ENCODE data around the gene CACNG4. TPM values are rescaled to one million over a fixed set of nuclear protein-coding genes. Genes with fewer than 3 reads are reported as not detected.
"Not testable (repeated sequence)": the region's sequence is repeated elsewhere in the genome, so short reads cannot be mapped to it uniquely, and the experiment has no call there.

CACNG4 gene
- total RNA-seq, 2 donors from 2014 or later: not detected

DNA sequence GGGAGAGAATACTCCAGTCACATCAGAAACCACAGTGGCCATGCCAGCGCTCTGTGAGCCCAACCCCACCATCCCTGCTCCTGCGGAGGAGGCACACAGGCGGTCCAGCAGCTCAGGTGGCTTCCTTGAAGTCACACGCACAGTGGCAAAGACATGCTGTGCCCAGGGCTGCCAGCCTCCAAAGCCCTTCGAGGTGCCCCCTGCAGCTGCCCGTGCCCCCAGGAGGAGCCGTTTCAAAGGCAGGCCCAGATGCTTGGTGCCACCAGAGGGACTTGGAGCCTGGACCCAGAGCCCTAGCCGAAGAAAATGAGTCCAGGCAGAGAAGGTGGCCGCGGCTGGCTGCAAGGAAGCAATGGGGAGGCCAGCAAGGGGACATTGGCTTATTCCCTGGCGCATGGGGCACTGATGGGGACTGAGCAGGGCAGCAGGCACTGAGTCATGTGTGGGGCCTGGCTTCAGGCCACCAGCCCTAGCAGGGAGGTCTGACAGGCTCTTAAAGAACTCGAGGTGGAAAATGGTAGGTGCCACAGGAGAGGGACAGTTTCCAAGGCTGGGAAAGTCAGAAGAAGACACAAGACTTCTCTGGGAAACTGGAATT, 62.6 kb downstream of the CACNG4 start:
- ATAC-seq (no peak), DNase-seq (ENCODE audit: low spot score) (no peak)
- H3K4me3 Mint-ChIP-seq: no peak overlapping the region
- H3K36me3 Mint-ChIP-seq: no peaks in the 10 kb centered on the region
- H3K27me3 Mint-ChIP-seq: no peaks in the 10 kb centered on the region
- H3K4me1 Mint-ChIP-seq (ENCODE audit: low read depth in 2 of 2): no peaks in the 10 kb centered on the region
- no peak overlapping the region for H3K27ac Mint-ChIP-seq
- no peaks in the 10 kb centered on the region for H3K9me3 Mint-ChIP-seq

DNA sequence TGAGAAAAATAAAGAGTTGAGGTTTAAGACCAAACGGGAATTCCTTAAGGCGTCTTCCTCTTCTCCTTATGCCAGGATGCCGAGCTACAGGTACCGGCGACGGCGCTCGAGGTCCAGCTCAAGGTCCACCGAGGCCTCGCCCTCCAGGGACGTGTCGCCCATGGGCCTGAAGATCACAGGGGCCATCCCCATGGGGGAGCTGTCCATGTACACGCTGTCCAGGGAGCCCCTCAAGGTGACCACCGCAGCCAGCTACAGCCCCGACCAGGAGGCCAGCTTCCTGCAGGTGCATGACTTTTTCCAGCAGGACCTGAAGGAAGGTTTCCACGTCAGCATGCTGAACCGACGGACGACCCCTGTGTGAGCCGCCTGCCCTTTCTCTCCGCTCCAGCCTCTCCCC, 66.1 kb downstream of the CACNG4 start:
- no peak for ATAC-seq
- H3K4me1 Mint-ChIP-seq (ENCODE audit: low read depth in 2 of 2): peaks cover 0 to 3% of the 10 kb centered on the region in 2 donors

DNA sequence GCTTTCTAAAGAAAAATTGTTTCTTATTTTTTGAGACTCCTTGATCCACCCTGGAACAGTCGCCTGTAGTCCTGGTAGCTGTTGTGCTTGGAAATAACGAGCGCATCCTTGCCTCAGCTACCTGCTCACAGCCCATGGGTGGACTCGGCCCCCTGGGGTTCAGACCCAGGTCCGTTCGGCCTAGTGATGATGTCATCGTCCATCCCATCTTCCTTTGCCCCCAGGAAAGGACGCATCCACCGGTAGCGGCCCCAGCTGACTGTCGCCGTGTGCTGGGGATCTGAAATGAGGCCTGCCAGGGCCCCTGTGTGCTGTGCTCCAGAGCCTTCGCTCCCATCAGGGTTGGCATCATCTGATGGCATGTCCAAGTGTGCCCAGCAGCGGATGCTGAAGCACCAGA, 67.9 kb downstream of the CACNG4 start:
- Mint-ChIP-seq H3K27me3 (peaks cover 0 to 9% of the 10 kb centered on the region in 2 donors), H3K36me3 (no peaks in the 10 kb centered on the region), H3K4me1 (ENCODE audit: low read depth in 2 of 2) (peaks cover 0 to 3% of the 10 kb centered on the region in 2 donors), H3K27ac (no peak overlapping the region), H3K4me3 (no peak overlapping the region), H3K9me3 (no peaks in the 10 kb centered on the region)
- DNase-seq (ENCODE audit: low spot score): no peak
- ATAC-seq: no peak

More for the DNA sequence above, 66.1 kb downstream of the CACNG4 start:
- DNase-seq (ENCODE audit: low spot score): no peak
- no peak overlapping the region for H3K27ac Mint-ChIP-seq
- no peaks in the 10 kb centered on the region for H3K27me3 Mint-ChIP-seq
- H3K4me3 Mint-ChIP-seq: no peak overlapping the region
- H3K36me3 Mint-ChIP-seq: no peaks in the 10 kb centered on the region
- no peaks in the 10 kb centered on the region for H3K9me3 Mint-ChIP-seq

DNA sequence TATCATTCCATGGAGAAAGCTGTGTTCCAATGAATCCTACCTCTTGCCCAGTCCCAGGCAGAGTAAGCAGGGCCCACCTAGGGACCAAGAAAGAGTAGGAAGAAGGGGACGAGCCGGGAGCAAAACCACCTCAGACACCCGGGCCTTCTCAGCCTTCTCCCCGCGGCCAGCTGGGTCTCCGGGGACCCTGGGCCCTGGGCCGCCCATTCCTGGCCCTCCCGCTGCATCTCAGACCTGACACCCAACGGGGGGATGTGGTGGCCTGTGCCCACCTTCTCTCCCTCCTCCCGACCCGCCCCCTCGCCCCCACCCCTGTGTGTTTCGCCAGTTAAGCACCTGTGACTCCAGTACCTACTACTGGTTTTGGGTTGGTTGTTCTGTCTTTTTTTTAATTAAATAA, 68.5 kb downstream of the CACNG4 start:
- Mint-ChIP-seq H3K36me3 (no peaks in the 10 kb centered on the region), H3K27me3 (peaks cover 0 to 9% of the 10 kb centered on the region in 2 donors)

DNA sequence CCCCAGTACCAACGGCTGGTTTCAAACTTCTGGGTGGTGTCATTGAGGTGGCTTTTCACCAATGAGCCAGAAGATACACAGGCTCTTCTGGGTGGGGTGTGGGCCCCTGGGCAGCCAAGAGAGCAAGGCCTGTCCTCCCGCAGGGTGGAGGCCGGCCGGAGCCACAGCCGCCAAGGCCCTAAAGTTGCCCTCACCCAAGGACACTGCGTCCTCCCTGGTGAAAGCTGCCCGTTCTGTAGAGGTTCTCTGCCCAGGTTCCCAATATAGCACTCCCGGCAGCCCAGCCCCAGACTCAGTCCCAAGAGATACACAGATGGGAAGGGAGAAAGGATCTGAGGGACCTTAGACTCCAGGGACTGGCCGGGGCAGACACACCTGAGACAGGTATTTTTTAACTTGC, 69.1 kb downstream of the CACNG4 start:
- H3K36me3 Mint-ChIP-seq: no peaks in the 10 kb centered on the region
- H3K9me3 Mint-ChIP-seq: no peaks in the 10 kb centered on the region
- DNase-seq (ENCODE audit: low spot score): no peak
- no peak overlapping the region for H3K4me3 Mint-ChIP-seq
- no peak for ATAC-seq
- peaks cover 0 to 3% of the 10 kb centered on the region in 2 donors for H3K4me1 Mint-ChIP-seq (ENCODE audit: low read depth in 2 of 2)
- no peak overlapping the region for H3K27ac Mint-ChIP-seq
- H3K27me3 Mint-ChIP-seq: peaks cover 0 to 9% of the 10 kb centered on the region in 2 donors

More for the DNA sequence above, 68.5 kb downstream of the CACNG4 start:
- H3K4me1 Mint-ChIP-seq (ENCODE audit: low read depth in 2 of 2): peaks cover 0 to 3% of the 10 kb centered on the region in 2 donors
- DNase-seq (ENCODE audit: low spot score): no peak
- no peaks in the 10 kb centered on the region for H3K9me3 Mint-ChIP-seq
- no peak overlapping the region for H3K4me3 Mint-ChIP-seq
- no peak for ATAC-seq
- no peak overlapping the region for H3K27ac Mint-ChIP-seq

DNA sequence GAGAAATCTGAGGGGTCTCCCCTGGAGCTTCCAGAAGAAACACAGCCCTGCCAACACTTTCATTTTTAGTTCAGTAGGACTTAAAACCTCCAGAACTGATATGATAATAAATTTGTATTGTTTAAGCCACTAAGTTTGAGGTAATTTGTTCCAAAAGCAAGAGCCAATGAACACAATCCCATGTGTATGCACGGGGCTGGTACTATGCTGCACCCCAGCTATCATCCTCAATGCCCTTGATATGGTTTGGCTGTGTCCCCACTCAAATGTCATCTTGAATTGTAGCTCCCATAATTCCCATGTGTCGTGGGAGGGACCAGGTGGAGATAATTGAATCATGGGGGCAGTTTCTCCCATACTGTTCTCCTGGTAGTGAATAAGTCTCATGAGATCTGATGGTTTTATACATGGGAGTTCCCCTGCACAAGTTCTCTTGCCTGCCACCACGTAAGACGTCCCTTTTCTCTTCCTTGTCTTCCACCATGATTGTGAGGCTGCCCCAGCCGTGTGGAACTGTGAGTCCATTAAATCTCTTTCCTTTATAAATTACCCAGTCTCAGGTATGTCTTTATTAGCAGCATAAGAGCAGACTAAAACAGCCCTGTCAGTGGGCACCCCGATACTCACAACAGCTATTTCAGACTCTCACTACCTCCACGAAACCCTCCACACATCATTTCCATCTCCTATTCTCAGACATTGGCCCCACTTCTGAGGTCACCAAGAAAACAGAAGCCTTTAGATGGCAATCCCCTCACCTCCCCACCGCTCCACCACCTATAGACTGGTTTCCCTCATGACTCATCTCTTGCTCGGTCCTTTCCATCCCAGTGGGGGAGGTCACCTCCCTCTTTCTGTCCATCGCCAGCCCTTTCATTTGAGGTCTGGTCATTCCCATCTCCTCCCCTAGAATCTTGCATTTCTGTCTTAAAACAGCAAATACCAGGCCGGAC, 70.9 kb downstream of the CACNG4 start:
- ATAC-seq (no peak), DNase-seq (ENCODE audit: low spot score) (no peak)
- no peak overlapping the region for H3K27ac Mint-ChIP-seq
- peaks cover 0 to 3% of the 10 kb centered on the region in 2 donors for H3K4me1 Mint-ChIP-seq (ENCODE audit: low read depth in 2 of 2)
- peaks cover 0 to 9% of the 10 kb centered on the region in 2 donors for H3K27me3 Mint-ChIP-seq
- no peaks in the 10 kb centered on the region for H3K9me3 Mint-ChIP-seq
- H3K4me3 Mint-ChIP-seq: no peak overlapping the region
- no peaks in the 10 kb centered on the region for H3K36me3 Mint-ChIP-seq

DNA sequence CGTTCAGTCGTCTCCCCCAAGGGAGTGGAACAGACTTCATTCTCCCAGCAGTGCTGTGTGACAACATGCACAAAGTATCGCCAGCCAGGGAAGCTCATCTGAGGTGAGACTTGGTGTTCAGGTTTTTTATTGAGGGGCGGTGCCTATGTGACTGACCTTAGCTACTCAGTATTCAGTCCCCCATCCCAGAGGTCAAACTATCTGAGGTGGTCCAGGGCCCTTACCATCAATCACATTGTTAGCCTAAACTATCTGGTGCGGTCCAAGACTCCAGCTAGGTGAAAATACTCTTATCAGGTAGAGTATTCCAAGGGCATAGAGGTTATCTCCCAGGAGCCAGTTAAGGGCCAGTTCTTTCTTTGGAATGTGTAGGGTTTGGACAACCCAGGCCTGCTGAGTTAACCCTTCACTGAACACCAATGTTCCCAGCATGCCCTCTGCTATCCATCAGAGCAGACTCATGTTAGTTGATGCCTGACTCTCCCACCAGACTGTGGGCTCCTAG, 74.4 kb downstream of the CACNG4 start:
- ATAC-seq: no peak
- no peak for DNase-seq (ENCODE audit: low spot score)
- Mint-ChIP-seq H3K27ac (no peak overlapping the region), H3K36me3 (no peaks in the 10 kb centered on the region), H3K4me3 (no peak overlapping the region), H3K4me1 (ENCODE audit: low read depth in 2 of 2) (peaks cover 0 to 3% of the 10 kb centered on the region in 2 donors), H3K27me3 (peaks cover 0 to 9% of the 10 kb centered on the region in 2 donors), H3K9me3 (no peaks in the 10 kb centered on the region)

DNA sequence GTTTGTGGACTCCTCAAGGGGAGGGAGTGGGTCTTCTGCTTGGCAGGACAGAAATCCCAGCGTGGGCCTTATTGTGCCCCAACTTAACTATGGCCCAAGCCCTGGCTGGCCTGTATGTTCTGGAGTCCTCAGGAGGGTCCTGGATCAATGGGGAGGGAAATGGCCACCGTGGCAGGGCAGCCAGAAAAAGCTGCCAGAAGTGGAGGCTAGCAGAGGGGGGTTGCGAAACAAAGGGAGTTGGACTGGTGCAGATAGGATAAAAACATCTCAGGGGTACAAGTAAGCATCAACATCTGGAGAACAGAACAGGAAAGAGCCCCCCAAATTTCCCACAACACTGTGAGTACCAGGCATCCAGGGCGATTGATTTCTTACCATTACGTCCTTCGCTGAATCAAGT, 76.1 kb downstream of the CACNG4 start:
- H3K4me3 Mint-ChIP-seq: no peak overlapping the region
- peaks cover 0 to 9% of the 10 kb centered on the region in 2 donors for H3K27me3 Mint-ChIP-seq
- no peaks in the 10 kb centered on the region for H3K4me1 Mint-ChIP-seq (ENCODE audit: low read depth in 2 of 2)
- H3K9me3 Mint-ChIP-seq: no peaks in the 10 kb centered on the region
- ATAC-seq (no peak), DNase-seq (ENCODE audit: low spot score) (no peak)
- no peak overlapping the region for H3K27ac Mint-ChIP-seq
- no peaks in the 10 kb centered on the region for H3K36me3 Mint-ChIP-seq

DNA sequence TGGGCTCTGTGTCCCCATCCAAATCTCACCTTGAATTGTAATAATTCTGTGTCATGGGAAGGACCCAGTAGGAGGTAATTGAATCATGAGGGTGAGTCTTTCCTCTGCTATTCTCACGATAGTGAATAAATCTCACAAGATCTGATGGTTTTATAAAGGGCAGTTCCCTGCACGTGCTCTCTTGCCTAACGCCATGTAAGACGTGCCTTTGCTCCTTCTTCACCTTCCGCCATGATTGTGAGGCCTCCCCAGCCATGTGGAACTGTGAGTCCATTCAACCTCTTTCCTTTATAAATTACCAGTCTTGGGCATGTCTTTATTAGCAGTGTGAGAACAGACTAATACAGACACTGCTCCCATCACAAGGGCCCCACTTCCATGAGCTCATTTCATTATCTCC, 76.6 kb downstream of the CACNG4 start:
- not testable (repeated sequence) for H3K36me3 Mint-ChIP-seq; DNase-seq (ENCODE audit: low spot score); H3K4me3 Mint-ChIP-seq; H3K27me3 Mint-ChIP-seq; ATAC-seq; H3K4me1 Mint-ChIP-seq (ENCODE audit: low read depth in 2 of 2); H3K9me3 Mint-ChIP-seq; H3K27ac Mint-ChIP-seq

DNA sequence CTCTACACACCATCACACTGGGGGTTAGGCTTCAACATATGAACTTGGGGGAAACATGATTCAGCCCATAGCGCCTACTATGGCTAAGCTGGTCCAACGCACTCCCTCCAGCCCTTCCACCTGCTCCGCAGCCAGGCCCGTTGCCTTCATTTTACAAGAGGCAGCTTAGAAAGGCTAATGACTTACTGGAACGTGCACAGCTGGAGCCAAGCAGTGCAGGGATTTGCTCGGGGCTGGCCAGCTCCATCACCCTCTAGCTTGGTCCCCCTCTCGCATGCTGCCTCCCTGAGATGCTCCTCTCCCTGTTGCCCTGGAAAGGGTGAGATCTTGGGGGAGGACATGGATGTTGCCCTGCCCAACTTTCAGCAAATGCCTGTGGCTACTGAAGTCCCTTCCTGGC, 77.0 kb downstream of the CACNG4 start:
- no peak overlapping the region for H3K4me3 Mint-ChIP-seq
- H3K36me3 Mint-ChIP-seq: no peaks in the 10 kb centered on the region
- no peaks in the 10 kb centered on the region for H3K4me1 Mint-ChIP-seq (ENCODE audit: low read depth in 2 of 2)
- no peaks in the 10 kb centered on the region for H3K9me3 Mint-ChIP-seq
- peaks cover 0 to 5% of the 10 kb centered on the region in 2 donors for H3K27me3 Mint-ChIP-seq
- H3K27ac Mint-ChIP-seq: no peak overlapping the region
- no peak for ATAC-seq
- no peak for DNase-seq (ENCODE audit: low spot score)

DNA sequence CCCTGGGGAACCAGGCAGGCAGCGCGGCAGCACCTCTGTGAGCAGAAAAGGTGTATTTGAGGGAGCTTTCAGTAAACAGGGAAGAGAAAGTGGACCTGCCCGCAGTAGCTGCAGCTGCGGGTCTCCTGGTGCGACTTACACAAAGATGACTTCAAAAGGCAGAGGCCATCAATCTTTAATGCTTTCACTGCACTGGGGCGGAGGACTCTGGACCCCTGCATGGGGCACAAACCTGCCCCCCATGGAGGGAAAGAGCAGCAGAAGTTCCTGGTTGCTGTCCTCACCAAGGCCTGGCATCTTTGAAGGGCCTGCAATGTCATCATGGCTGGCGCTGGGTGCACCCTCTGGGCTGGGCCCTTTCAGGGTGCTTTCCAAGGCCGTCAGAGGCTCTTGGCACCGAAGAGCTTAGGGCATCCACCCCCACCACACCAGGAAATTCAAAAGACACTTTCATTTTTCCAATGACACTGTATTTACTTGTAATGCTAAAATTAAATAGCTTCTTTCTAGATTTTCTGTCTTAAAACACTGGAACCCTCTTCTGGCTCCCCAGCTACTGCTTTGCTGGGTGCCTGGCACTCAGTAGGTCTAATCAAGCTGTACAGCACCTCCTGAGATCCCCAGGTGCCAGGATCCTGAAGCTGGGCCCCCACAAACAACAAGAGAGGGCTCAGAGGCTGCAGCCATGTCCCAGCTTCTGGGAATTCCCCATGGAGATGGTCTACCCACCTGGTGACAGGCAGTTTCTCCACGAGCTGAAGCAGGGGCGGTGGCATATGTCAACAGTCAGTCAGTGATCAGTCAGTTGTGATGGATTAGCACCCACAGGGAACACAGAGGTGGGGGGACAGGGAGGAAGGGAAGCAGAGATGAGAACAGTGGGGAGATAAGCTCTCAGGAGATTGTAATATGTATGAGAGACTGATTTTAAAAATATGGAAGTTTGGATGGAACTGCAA, 77.7 kb downstream of the CACNG4 start:
- DNase-seq (ENCODE audit: low spot score) (no peak), ATAC-seq (no peak)
- no peak overlapping the region for H3K27ac Mint-ChIP-seq
- H3K4me1 Mint-ChIP-seq (ENCODE audit: low read depth in 2 of 2): no peaks in the 10 kb centered on the region
- no peak overlapping the region for H3K4me3 Mint-ChIP-seq
- H3K9me3 Mint-ChIP-seq: no peaks in the 10 kb centered on the region
- H3K27me3 Mint-ChIP-seq: no peaks in the 10 kb centered on the region
- no peaks in the 10 kb centered on the region for H3K36me3 Mint-ChIP-seq

DNA sequence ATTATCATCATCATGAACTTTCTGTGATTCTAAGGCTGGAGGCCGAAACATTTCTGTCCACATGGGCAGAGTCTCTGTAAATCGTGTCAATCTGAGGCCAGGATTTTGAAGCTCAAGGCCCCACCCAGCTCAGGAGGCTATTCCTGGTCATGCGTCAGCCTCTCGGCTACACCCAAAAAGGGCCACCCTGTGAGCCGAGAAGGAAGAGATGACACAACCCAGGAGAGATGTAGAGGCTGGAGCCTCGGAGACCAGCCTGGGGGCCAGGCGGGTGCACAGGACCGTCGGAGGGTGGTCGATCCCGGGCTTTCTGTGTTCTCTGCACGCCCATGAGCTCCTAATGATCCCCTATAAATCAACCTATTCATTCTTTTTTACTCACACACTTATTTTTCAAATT, 78.8 kb downstream of the CACNG4 start:
- no peaks in the 10 kb centered on the region for H3K27me3 Mint-ChIP-seq
- DNase-seq (ENCODE audit: low spot score) (no peak), ATAC-seq (no peak)
- H3K4me3 Mint-ChIP-seq: no peak overlapping the region
- no peak overlapping the region for H3K27ac Mint-ChIP-seq
- peaks cover 6% of the 10 kb centered on the region for H3K36me3 Mint-ChIP-seq
- no peaks in the 10 kb centered on the region for H3K9me3 Mint-ChIP-seq
- no peaks in the 10 kb centered on the region for H3K4me1 Mint-ChIP-seq (ENCODE audit: low read depth in 2 of 2)

DNA sequence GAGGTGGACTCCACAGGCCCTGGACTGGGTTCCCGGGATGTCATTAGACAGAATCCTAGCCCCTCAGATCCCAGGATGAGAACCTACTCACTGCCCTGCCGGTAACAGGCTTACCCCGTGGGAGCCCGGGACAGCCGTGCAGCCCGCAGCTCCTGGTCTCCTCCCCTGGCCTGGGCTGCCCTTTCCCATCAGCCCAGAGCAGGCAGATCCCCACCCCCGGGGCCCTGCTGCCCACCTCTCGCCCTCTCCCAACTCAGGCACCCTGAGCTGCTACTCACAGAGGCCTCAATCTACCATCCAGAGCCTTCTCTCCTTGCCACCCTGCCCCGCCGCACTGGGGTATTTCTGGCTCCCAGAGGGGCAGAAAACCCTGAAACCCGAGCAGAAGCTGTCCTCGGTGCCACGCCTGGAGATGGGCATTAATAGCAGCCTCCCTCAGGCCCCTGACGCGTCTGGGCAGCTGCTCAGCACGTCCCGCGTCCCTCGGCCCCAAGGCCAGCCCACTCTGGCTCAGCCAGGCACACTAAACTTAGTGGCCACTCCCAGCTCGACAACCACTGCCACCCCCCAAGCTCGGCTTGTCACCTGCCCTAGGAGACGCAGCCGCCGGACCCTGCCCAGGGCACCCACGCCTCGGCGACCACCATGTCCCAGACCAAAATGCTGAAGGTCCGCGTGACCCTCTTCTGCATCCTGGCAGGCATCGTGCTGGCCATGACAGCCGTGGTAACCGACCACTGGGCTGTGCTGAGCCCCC, 79.7 kb downstream of the CACNG4 start, which contains the start of gene CACNG1:
CACNG1 (plus strand) TSS at position 539 of the 757 bp plus-strand sequence; CDS start at position 646, 107 bp downstream.
- Mint-ChIP-seq H3K4me1 (ENCODE audit: low read depth in 2 of 2) (no peaks in the 10 kb centered on the region), H3K4me3 (no peak within 1 kb of the TSS), H3K27ac (no peak within 1 kb of the TSS), H3K36me3 (peaks cover 13% of the 10 kb centered on the region), H3K27me3 (no peaks in the 10 kb centered on the region), H3K9me3 (peaks cover 5% of the 10 kb centered on the region)
- peak in 1 of 2 donors; percentile 54 for ATAC-seq
- no peak for DNase-seq (ENCODE audit: low spot score)

Measured in natural killer cell treated with Interleukin-12 subunit alpha and Interleukin-12 subunit beta and Interleukin-15 and Interleukin-18, amount 100 ng/mL, for 72 hours (primary cell).